HG03571 (cell line): Measurements from ENCODE around the gene PABPN1.

Source experiments
- ATAC-seq: cut with Tn5 transposase; IDR thresholded peaks from one replicate; pipeline ENCODE4 v1.9.1; 2021; ENCODE audit not compliant: unreplicated experiment

The PABPN1 gene

GRCh38 chr14:23358042-23358441, 36.8 kb downstream of the PABPN1 start:
- ATAC-seq, result no peak

GRCh38 chr14:23358553-23359166, 37.4 kb downstream of the PABPN1 start:
- ATAC-seq, result no peak

GRCh38 chr14:23359167-23359626, 37.9 kb downstream of the PABPN1 start:
- ATAC-seq, result no peak

GRCh38 chr14:23359722-23360447, 38.6 kb downstream of the PABPN1 start:
- no peak for ATAC-seq

GRCh38 chr14:23360496-23360895, 39.2 kb downstream of the PABPN1 start:
- no peak for ATAC-seq

GRCh38 chr14:23361320-23361719, 40.1 kb downstream of the PABPN1 start:
- no peak for ATAC-seq

- ATAC-seq, result no peak
These were observed 40.5 kb downstream of the PABPN1 start for GRCh38 chr14:23361763-23362162.

- ATAC-seq, result no peak
These were observed 40.9 kb downstream of the PABPN1 start for GRCh38 chr14:23362200-23362599.

- ATAC-seq, result no peak
These were observed 43.1 kb downstream of the PABPN1 start for GRCh38 chr14:23364164-23365035.

GRCh38 chr14:23365036-23365731, 43.9 kb downstream of the PABPN1 start, which contains the start of gene EFS:
TSS of gene EFS (minus strand) at chr14:23365172. CDS start at chr14:23365025, 147 bp downstream.
- ATAC-seq, result no peak

GRCh38 chr14:23365732-23366425, 44.6 kb downstream of the PABPN1 start:
- no peak for ATAC-seq

- ATAC-seq, result no peak
These were observed 45.2 kb downstream of the PABPN1 start for GRCh38 chr14:23366426-23366921.

GRCh38 chr14:23370221-23370620, 49.0 kb downstream of the PABPN1 start:
- no peak for ATAC-seq

GRCh38 chr14:23371865-23372264, 50.6 kb downstream of the PABPN1 start:
- no peak for ATAC-seq

GRCh38 chr14:23372509-23372908, 51.3 kb downstream of the PABPN1 start, which contains the start of gene IL25:
TSS of gene IL25 (plus strand) at chr14:23372809.
- no peak for ATAC-seq

- ATAC-seq, result no peak
These were observed 51.8 kb downstream of the PABPN1 start for GRCh38 chr14:23373041-23373440.
